Bronchial epithelial cell (primary cell): Measurements from ENCODE around the gene AKT3. TPM values are rescaled to one million over a fixed set of nuclear protein-coding genes. Genes with fewer than 3 reads are reported as not detected.

Experiments
- DNase-seq: peaks from one replicate; pipeline ENCODE4 v3.0.0-alpha.2; 2010; ENCODE audit warnings: low read depth
- FAIRE-seq: peaks from 2 replicates; lab custom pipeline; 2011; peaks lifted over from hg19 to GRCh38; lab: Jason Lieb, UNC
- H3K27me3 ChIP-seq: 2 replicates; pipeline ENCODE4 v1.5.1; 2011; ENCODE audit warnings: low read length; ENCODE audit not compliant: control insufficient read depth, insufficient read depth
- H3K36me3 ChIP-seq: 2 replicates; pipeline ENCODE4 v1.5.1; 2011; ENCODE audit warnings: low read length; ENCODE audit not compliant: control insufficient read depth, insufficient read depth
- H3K4me3 ChIP-seq: 2 replicates; pipeline ENCODE4 v1.5.1; 2011; ENCODE audit warnings: mild to moderate bottlenecking, low read depth, low read length, control low read depth
- total RNA-seq: library from RNA; depleted of rRNA; stranded (reverse); fragments of >200 nt; gene quantifications from 2 replicates; pipeline ENCODE4 v1.2.1, GENCODE V29; 2014
- TF ChIP-seq, protein P1 (sequence below): IDR thresholded peaks from 2 replicates; pipeline ENCODE4 v1.5.1; 2011; ENCODE audit warnings: mild to moderate bottlenecking, moderate library complexity, low read length, control low read depth, inconsistent platforms; ENCODE audit not compliant: insufficient read depth, severe bottlenecking

AKT3 gene
- total RNA-seq, 1 donor from 2014 or later, result 7.9 TPM

DNA sequence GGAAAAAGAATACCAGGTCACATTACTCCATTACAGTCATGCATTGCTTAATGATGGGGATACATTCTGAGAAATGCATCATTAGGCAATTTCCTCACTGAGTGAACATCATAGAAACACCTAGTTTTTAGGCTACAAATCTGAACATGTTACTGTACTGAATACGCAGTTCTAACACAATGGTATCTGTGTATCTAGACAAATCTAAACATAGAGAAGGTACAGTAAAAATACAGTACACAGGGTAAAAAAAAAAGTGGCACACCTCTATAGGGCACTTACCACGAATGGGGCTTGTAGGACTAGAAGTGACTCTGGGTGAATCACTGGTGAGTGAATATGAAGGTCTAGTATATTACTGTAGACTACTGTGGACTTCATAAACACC lies 115.7 kb downstream of the AKT3 start:
- Histone ChIP-seq H3K36me3 (no peaks in the 10 kb centered on the region), H3K27me3 (no peaks in the 10 kb centered on the region), H3K4me3 (no peak overlapping the region)
- peak; percentile 88 for DNase-seq
- TF ChIP-seq, protein P1, sequence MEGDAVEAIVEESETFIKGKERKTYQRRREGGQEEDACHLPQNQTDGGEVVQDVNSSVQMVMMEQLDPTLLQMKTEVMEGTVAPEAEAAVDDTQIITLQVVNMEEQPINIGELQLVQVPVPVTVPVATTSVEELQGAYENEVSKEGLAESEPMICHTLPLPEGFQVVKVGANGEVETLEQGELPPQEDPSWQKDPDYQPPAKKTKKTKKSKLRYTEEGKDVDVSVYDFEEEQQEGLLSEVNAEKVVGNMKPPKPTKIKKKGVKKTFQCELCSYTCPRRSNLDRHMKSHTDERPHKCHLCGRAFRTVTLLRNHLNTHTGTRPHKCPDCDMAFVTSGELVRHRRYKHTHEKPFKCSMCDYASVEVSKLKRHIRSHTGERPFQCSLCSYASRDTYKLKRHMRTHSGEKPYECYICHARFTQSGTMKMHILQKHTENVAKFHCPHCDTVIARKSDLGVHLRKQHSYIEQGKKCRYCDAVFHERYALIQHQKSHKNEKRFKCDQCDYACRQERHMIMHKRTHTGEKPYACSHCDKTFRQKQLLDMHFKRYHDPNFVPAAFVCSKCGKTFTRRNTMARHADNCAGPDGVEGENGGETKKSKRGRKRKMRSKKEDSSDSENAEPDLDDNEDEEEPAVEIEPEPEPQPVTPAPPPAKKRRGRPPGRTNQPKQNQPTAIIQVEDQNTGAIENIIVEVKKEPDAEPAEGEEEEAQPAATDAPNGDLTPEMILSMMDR, result no peak
- no peak for FAIRE-seq

GRCh38 chr1:243733670-243734307 lies 116.3 kb downstream of the AKT3 start:
- TF ChIP-seq, protein P1, result no peak
- no peak overlapping the region for H3K4me3 ChIP-seq
- no peaks in the 10 kb centered on the region for H3K27me3 ChIP-seq
- DNase-seq (no peak), FAIRE-seq (no peak)
- H3K36me3 ChIP-seq, result no peaks in the 10 kb centered on the region

DNA sequence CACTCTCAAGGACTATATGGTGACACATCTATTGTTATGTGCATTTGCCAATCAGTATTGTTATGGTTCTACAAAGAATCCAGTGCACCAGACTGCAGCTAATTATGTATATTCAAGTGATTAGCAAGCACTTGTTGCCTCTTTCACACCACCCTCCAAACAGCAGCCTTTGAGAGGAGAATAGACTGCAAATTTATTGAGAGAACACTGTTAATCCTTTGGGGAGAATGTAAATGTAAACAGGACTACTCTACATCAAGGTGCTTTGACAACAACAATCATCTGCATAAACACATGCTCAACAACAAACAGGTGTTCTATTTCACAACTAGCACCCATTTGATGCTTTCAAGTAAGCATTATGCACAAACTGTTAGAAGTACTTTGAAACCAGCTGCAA lies 117.4 kb downstream of the AKT3 start:
- no peaks in the 10 kb centered on the region for H3K36me3 ChIP-seq
- no peak overlapping the region for H3K4me3 ChIP-seq
- FAIRE-seq, result no peak
- DNase-seq, result no peak
- no peaks in the 10 kb centered on the region for H3K27me3 ChIP-seq
- TF ChIP-seq, protein P1, result no peak

- Histone ChIP-seq H3K4me3 (no peak overlapping the region), H3K27me3 (no peaks in the 10 kb centered on the region), H3K36me3 (no peaks in the 10 kb centered on the region)
- FAIRE-seq, result no peak
- TF ChIP-seq, protein P1, result no peak
- DNase-seq, result no peak
These were observed 117.9 kb downstream of the AKT3 start for GRCh38 chr1:243731974-243732625.

DNA sequence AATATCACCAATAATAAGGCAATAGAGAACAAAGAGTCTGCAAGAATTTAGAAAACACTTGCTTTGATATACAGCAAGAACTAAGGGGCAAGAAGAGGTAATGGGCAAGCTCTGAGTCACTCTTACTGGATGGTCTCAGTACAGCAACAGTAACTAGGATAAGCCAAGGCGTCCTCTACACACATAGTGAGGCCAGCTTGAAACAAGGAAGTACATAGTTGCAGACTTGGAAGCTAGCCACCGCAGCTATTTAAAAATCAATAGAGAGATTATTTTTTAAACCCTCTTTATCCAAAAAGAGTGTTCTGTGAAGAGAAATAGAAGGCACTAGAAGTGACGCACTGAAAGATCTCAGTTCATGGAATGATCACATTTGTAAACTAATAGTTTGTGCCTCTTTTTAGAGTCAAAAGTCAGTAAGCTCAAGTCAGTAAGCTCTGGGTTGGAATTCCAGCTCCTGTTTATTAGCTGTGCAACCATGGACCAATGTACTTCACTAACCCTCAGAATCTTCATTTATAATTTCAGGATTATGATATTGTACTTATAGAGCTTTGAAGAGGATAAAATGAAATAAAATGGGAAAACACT lies 118.6 kb downstream of the AKT3 start:
- FAIRE-seq, result no peak
- Histone ChIP-seq H3K4me3 (no peak overlapping the region), H3K27me3 (no peaks in the 10 kb centered on the region)

More for the DNA sequence above, 118.6 kb downstream of the AKT3 start:
- DNase-seq, result peak; percentile 54
- no peaks in the 10 kb centered on the region for H3K36me3 ChIP-seq
- TF ChIP-seq, protein P1, result no peak
